Fibroblast of skin of left biceps (primary cell): ENCODE results near the gene DGCR2.
"Not testable (repeated sequence)": the region's sequence is repeated elsewhere in the genome, so short reads cannot be mapped to it uniquely, and the experiment has no call there.

Experiments used
- DNase-seq, 2 experiments: peaks; one replicate each; pipeline ENCODE4 v3.0.0-alpha.2; 2013; ENCODE audit warnings: low read depth in 2 of 2

DGCR2 gene

DNA sequence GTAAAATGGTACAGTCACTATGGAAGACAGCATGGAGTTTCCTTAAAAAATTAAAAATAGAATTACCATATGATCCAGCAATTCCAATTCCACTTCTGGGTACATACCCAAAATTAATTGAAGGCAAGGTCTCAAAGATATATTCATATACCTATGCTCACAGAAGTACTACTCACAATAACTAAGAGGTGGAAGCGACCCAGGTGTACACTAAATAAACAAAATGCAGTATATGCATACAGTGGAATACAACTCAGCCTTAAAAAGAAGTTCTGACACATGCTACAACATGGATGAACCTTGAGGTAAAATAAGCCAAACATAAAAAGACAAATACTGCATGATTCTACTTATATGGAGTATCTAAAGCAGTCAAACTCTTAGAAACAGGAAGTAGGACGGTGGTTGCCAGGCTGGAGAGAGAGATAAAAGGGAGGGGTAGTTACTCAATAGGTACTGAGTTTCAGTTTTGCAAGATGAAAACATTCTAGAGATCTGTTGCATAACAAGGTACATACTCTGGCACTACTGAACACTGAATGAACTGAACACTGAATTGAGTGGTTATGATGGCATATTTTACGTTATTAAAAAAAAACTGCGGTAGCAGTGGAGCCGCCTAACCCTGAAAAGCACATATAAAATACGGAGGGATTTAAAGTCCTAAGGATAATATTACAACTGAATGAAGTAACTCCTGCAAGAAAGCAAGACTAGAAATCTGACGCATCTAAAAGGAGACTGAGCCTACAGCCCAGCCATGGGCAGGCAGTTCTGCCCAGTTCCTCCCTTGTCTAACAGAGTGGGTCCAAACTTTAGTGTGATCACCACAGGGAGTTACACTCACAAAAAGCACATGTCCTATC lies 12.8 kb downstream of the DGCR2 start:
- no peak for DNase-seq

DNA sequence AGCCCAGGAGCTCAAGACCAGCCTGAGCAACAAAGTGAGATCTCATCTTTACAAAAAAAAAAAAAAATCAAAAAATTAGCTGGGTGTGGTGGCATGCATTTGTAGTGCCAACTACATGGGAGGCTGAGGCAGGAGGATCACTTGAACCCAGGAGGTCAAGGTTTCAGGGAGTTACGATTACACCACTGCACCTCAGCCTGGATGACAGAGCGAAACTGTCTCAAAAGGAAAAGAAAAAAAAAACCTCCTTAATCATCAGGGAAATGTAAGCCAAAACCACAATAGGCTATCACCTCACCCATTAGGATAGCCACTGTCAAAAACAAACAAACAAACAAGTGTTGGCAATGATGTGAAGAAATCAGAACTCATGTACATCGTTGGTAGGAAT lies 13.4 kb downstream of the DGCR2 start:
- no peak for DNase-seq

DNA sequence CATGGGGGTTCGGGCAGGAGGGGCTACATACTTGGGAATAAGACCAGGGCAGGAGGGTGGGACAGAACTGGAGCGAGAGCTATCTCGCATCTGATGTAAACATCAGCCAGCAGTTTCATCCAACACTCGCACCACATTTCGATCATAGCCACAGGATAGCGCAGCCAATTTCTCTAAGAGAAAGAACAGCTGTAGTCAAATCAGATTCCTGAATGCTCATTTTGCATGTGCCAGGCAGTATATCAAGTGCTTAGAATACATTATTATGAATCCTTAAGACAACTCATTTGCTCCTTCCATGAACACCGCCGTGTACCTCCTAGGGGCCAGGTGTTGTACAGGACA lies 14.5 kb downstream of the DGCR2 start:
- no peak for DNase-seq

DNA sequence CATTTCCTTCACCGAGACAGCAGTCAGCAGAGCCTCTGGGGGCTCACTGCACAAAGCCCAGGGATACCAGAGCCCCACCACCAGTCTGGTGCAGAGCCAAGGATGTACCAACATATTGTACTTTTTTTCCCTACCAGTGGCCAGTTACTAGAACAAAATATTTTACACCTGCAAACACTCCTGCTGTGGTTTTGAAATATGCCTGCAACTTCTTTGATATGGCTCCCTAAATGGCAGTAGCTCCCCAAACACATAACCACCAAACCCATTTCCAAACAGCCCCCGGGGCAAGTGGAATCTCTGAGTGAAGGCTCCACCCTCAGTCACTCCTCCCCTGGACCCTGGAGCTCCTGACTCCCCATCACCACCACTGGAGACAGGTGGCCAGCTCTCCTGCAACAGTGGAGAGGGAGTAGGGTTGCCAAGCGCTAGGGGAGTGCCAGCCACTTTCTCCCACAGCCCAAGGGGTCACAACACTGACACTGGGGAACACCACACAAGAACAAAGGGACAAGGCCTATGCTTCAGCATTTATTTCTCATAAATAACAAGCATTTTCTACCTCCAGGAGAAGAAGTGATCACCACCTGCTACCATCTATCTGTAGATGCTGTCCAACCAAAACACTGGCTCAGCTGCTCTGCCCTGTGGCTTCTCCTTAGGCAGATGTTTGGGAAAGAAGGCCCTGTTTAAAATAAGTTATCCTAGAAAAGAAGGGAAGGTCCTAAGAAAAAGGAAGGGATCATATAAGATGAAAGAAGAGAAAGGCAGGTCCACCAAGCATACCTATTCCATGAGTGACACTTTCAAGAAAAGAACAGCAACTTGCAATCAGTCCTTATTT lies 15.1 kb downstream of the DGCR2 start:
- DNase-seq, result no peak

DNA sequence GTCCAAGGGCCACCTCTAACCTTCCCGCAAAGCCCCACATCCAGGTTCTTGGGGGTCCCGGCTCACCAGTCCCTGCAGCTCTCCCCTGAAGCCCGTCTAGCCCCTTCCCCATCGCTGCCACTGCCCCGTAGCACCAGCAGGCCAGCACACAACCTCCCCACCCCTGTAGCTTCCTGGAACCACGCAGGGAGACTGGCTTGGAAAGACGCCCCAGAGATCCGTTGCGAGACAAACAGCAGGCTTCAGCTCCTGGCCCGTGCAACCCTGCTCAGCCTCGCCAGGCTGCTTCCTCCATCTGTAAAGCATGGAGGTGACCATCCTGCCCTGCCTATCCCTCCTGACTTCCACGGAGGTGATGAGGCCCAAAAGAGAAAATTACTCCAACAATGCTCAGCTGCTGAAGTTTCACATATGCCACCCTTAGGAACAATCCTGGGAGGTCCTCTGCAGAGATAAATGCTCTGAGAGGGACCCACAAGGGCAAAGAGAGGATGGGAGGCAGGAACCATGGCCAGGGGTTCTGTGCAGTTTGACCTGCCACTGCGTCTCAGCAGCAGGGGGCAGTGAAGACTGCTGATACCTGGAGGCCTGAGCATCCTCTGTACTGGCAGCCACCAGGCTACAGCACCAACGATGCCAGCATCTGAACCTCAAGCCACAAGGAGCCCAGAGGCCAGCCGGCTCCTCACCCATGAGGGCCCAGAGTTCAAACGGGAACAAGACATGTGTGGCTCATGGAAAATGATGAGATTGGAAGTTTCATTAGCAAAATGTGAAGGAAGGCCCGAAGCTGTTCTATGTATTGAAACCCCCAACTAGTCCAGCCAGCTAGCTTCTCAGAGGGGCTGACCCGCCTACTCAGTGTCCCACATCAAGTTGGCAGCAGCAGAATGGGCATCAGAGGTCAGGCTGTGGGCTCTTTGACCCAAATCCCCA lies 16.1 kb downstream of the DGCR2 start:
- DNase-seq, result no peak

DNA sequence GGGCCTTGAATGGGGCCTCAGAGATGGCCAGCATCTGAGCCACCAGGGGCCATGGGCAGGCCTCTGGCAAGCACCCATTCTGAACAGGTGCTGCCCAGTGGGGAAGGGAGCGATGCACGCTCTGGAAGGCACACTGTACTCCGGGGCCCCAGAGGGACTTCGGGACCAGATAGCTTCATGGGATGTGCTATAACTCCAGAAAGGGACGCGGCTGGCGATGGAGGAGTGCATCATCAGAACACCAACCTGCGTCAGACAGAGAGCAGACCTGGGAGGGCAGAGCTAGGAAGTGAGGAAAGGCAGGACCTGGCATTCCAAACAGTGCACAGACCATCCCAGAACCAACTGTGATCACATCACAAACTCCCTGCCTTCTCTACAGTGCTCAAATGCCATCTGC lies 16.8 kb downstream of the DGCR2 start:
- DNase-seq, result no peak

DNA sequence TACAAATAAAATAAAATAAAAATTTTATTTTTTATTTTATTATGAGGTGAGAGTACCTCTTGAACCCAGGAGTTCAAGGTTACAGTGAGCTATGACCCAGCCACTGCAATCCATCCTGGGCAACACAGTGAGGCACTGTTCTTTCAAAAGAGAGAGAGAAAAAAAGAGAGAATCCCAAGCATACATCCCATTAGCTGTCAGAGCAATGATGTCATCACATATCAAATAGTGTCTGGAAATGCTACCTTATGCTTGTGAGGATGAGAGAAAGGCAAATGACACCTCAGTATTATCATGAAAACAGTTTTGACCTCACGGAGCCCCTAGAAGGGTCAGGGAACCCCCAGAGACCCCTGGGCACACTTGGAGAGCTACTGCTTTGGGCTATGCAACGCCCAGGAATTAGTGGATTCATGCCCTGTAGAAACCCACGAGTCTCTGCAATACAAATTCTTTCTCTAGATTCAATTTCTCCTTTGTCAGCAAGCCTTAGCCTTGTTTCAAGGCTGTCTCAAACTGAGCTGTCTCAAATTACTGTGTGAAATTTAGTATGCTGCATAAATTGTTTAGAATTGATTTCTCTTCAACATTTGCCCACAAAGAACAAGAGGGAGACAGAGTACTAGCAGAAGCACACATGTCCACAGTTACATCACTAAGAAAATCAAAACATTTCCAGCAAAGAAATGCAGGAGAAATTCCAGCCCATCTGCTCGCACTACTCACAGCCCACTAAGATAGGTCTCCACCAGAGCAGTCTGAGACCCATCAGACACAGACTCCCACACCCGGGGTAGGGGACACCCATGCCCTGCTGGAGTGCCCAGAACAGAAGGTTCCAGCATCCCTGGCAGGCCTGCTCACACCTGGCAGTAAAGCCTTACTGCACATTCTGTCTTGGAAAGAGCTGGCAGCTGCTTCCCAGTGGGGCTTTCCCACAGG lies 18.1 kb downstream of the DGCR2 start:
- no peak for DNase-seq

DNA sequence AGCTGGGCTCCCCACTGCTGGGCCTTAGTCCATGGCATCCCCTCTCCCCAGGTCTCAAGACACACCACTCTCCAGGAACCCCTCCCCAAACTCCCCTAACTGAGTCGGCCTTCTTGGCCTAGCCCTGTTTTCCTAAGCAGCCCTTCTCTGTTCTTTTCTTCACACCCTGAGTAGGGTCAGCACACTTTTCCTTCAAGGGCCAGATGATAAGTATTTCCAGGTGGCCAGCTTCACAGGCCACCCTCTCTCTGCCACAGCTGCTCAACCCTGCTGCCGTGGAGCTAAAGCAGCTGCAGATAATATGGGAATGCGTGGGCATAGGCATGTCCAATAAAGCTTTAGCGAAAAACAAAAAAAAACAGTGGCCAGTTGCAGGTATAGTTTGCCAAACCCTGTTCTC lies 24.1 kb downstream of the DGCR2 start:
- DNase-seq, result no peak

DNA sequence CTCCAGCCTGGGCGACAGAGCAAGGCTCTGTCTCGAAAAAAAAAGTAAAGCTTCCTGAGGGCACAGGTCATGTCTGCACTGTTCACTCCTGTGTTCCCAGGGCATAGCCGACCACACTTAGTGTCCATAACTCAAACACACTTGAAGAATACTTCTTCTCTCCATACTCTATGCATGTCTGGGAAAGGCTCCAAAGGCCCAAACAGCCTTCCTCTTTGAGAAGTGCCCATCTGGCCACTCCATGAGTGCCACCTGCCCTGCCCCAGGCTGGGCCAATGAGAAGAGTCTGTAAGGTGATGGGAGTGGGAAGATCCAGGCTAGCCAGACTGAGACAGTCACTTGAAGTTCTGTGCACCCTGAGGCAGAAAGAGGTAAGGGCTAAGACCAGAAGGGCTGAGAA lies 24.7 kb downstream of the DGCR2 start:
- no peak for DNase-seq

DNA sequence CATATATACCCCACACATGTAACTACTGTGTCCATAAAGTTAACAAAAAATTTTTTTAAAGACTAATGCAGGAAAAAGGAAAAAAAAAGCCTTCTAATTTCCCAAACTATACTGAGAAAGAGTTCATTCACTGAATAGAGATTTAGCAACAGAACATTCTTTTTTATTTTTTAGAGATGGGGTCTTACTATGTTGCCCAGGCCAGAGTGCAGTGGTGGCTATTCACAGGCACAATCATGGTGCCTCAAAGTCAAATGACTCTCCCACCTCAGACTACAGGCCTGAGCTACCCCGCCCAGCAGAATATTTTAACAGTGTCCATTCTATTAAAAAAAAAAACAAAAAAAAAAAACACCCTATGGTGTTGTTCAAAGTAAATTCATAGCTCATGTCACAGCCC lies 25.7 kb downstream of the DGCR2 start:
- DNase-seq, result no peak

DNA sequence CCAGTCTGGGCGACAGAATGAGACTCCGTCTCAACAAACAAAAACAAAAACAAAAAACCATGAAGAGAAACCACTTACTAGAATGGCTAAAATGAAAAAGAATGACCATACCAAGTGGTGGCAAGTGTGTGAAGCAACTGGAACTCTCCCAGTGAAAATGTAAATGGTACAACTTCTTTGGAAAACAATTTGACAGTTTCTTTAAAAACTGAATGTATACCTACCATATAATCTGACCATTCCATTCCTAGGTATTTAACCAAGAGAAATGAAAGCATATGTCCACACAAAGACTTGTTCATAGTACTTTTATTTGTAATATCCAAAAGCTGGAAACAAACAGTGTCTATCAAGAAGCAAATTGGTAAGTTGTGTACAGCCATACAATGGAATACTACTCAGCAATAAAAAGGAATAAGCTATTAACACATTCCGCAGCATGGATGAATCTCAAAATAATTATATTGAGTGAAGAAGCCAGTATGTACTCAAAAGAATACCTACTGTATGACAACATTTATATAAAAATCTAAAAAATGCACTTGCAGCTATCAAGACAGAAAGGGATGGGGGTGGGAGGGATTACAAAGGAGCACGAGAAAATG lies 27.7 kb downstream of the DGCR2 start:
- no peak for DNase-seq

DNA sequence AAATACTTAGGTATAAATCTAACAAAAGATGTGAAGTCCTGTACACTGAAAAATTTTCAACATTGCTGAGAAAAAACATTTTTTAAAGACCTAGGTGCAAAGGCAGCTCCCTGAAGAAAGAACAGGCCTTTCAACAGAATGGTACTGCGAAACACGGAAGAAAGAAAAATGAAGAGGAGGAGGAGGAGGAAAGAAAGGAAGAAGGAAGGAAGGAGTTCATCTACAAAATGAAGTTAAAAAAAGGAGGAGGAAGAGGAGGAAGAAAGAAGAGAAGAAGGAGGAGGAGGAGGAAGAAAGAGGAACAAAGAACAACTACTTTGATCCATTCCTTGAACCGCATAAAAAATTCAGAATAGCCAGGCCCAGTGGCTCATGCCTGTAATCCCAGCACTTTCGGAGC lies 29.5 kb downstream of the DGCR2 start:
- DNase-seq, result no peak

DNA sequence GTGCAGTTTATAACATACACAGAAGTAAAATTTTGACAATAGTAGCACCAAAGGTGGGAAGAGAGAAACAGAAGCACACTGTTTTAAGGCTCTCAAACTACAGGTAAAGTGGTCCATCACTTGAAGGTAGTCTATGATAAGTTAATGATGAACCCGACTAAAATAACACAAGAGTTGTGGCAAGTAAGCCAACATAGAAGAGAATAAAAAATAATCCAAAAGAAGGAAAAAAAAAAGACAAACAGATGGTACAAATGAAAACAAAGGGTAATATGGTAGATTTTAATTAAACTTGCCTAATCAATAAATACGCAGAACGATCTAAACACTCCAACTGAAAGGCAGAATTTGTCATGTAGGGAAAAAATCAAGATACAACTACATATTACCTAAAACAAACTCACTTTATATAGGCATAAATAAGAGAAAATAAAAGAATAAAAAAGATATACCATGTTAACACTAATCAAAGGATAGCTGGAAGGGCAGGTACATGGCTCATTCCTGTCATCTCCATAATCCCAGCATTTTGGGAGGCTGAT lies 31.6 kb downstream of the DGCR2 start:
- DNase-seq, result no peak

DNA sequence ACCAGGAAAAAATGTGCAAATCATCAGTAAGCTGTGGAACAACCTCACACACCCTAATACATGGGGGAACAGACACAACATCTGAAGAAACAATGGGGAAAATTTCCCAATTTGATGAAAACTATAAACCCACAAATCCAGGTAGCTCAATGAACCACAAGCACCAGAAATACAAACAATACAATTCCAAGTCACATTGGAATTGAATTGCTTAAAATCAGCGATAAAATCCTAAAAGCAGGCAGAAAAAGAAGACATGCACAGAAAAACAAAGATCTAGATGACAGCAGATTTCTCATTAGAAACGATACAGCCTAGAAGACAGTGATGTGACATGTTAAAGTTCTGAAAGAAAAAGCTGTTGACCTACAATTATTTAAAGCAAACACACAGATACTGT lies 32.0 kb downstream of the DGCR2 start:
- DNase-seq, result no peak

DNA sequence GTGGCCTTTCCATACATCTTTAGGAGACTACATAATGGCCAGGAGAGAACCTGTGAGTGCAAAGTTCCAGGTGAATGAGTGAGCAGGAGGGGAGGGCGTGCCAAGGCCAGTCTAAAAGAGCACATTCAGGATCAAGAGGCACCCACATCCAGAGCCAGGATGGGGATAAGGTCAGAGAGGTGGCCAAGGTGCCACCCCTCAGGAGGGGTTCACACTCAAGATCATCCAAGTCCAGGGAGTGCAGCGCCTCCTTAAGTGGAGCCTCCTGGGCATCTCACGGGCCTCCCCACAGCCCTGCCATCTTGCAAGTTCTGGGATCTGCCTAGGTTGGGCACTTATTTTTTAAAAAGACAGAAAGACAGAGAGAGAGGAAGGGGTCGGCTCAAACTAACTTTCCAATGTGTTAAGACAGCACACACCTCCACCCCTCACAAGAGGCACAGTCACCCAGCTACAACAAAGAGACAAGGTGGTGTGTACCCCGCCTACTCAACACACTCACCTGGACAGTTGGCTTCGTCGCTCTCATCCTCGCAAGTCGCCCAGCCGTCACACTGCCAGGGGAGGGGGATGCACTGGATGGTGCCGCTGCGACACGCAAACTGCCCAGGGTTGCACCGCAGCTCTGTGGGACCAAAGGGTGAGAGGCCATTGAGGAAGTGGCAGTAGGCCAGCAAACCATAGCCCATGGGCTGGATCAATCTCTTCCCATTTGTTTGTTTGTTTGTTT lies 33.2 kb downstream of the DGCR2 start:
- DNase-seq, result no peak

DNA sequence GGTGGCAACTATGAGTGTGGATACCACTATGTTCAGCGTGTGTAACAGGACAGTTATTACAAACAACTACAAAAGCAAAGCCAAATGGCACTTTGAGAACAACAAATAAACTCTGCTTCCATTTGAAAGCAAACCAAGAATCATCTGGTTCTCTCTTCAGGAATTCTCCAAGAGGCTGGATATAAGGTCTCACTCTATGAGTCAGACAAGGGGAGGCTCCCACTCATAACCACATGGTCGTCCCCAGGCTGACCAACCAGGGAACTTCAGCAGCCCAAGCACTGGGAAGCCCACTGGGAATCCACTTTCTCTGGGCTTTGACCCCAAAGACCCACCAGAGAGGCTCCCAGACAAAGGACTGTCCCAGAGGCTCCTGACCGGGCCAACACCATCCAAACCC lies 35.3 kb downstream of the DGCR2 start:
- DNase-seq, result no peak

DNA sequence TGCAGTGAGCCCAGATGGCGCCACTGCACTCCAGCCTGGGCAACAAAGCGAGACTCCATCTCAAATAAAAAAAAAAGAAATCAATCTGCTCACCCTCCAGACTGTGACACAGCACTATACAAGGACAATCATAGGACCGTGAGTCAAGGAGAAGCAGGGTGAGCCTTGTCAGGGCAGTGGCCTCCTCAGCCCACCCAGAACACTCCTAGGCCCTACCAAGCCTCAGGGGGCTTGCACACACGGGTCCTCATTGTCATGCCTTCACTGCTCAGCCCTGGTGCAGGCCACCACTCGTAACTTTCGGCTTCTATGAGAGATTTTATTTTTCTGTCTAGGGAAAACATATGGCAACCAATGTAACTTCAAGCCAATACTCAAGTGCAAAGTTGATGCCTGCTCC lies 35.8 kb downstream of the DGCR2 start:
- DNase-seq, result no peak

DNA sequence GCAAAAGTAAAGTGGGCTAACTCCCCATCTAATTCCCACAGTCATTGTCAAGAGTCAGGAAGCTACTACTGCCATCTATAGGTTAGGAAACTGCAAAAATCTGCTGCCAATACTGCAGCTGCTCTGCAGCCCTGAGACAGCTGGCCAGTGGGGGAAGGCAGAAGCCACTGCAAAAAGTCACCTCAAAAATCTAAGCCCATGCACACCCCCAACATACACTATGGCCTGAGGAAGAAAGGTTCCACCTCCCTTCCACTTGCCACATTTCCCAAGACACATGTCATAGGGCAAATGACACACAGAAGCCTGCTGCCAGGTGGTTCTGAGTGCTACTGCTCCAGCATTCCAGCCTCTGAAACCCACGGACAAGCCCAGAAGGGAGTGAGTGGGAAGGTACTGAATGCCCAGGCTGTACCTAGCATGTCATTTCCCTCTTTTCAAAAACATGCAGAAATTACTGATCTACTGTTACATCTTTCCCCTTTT lies 36.9 kb downstream of the DGCR2 start:
- no peak for DNase-seq

DNA sequence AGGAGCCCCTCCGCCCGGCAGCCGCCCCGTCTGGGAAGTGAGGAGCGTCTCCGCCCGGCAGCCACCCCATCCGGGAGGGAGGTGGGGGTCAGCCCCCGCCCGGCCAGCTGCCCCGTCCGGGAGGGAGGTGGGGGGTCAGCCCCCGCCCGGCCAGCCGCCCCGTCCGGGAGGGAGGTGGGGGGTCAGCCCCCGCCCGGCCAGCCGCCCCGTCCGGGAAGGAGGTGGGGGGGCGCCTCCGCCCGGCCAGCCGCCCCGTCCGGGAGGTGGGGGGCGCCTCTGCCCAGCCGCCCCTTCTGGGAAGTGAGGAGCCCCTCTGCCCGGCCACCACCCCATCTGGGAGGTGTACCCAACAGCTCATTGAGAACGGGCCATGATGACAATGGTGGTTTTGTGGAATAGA lies 37.6 kb downstream of the DGCR2 start:
- not testable (repeated sequence) for DNase-seq
